ENCODE data around the gene TMEM158.

TMEM158 gene

DNA sequence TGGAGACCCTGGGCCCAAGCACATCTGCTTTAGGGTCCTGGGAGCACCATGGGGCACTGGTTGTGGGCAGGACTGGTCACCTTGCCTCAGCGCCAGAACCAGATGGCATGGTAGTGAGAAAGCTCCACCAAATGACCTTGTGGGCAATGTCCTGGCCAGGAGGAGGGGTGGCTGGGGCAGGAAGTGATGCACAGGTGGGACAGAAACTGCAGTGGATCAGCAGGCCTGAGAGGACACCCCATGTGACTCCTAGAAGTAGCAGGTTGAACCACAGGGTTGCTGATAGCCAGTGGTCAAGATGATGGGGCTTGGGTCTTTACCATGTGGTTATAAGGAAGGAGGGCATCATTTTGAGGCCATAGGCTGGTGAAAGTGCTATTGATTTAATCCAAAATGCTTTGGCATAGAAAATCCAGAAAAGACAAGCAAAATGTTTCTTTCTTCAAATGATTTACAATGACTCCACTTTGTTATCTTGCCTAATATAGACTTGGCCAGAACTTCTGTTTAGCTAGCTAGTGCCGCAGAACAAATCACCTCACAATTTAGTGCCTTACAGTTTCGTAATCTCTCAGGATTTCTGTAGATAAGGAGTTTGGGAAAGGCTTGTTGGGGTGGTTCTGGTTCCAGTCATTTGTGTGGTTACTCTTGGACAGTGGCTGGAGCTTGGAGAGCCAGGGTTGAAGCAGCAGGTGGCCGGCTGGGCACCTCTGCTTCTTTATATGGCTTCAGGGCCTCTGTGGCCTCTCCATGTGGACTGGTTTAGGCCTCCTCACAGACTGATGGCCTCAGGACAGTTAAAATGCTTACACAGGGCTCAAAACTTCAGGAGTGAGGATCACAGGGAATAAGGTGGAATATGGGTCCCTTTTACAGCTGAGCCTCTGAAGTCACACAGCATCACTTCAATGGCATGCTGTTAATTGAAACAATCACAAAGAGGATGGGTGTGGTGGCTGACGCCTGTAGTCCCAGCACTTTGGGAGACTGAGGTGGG is 27.5 kb downstream of the TMEM158 start:
- FAIRE-seq = no peak

DNA sequence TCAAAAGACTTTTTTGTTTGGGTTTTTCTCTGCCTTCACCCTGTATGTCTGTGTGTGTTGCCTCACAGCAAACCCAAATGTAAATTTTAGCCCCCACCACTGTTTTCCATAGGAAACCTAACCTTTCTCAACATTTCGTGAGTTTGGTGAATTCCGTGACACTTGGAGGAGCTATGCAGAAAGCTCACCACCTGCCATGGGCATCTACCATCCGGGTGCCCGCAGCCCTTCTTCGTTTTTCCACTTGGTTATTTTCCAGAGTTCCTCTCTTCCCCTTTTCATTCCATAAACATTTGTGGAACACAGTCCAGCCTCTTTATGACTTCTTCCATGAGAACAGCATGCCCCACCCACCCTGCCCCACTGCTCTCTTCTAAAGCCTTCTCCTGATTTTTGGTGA is 31.3 kb downstream of the TMEM158 start:
- FAIRE-seq = no peak

DNA sequence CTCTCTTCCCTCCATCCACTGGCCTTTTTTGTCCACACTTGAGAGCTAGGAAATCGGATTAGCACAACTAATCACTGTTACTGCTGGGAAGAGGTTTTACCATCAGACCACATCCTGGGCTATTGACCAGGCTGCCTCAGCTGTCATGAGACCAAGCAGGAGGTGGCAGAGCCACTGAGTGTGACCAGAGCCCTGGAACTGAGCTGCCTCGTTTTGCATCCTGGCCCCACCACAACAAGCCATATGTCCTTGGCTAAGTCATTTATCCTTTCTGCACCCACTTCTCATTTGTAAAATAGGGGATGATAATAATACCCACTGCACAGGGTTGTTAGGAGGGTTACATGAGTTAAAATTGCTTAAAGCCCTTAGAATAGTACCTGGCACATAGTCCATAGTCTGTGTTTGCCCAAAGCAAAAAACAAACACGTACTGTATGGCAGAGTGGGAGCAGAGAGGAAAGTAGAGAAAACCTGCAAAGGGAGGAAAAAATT is 34.1 kb downstream of the TMEM158 start:
- FAIRE-seq = no peak

DNA sequence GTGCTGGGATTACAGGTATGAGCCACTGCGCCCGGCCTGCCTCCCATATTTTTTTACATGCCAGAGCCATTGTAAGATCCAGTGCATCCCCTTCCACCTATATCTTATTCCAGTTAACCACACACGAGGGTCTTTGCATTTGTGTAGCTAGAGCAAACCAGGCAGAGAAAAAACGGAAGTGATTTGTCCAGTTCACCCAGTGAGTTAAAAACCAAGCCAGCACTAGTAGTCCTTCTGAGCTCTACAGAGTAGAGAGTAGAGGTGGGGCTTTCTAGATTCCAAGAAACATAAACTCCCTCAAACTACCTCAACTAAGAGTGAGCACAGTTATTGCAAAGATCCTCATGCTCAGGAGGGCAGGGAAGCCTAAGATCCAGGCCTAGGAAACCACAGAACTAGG is 34.7 kb downstream of the TMEM158 start:
- no peak for FAIRE-seq

DNA sequence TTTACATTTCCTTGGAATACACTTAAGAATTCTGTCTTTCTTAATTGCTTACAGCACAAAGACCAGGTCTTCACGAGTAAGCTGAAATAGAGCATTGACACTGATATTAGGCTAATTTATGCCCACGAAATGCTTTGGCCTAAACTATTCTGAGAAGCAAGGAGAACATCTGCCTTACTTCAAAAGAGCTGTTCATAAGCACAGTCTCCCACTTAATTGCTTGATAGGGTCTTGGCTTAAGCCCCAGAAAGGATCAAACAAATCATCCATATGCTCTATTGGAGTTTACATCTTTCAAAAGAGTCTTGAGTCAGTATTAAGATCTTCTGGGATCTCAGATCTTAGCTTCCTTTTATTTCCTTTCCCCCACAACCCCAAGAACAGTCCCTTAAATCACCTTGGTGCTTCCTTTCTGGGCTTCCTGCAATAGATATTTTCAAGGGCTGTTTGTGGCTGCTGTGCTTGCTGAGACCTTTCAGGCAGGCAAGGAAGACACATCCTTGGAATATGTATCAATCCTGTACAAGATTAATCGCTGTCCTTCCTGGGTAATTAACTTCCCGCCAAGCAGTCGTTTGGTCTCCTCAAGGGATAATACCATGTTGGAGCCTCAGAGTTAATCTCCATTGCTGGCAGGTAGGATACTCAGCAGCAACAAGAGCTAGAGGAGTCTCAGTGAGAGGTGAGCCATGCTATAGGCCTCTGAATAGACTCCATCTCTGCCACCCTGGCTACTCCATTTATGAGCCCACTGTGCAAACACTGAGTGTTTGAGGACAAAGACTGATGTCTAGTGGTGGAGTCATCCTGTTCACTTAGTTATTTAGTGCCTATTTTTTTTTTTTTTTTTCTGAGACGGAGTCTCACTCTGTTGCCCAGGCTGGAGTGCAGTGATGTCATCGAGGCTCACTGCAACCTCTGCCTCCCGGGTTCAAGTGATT is 37.1 kb downstream of the TMEM158 start:
- FAIRE-seq = no peak

DNA sequence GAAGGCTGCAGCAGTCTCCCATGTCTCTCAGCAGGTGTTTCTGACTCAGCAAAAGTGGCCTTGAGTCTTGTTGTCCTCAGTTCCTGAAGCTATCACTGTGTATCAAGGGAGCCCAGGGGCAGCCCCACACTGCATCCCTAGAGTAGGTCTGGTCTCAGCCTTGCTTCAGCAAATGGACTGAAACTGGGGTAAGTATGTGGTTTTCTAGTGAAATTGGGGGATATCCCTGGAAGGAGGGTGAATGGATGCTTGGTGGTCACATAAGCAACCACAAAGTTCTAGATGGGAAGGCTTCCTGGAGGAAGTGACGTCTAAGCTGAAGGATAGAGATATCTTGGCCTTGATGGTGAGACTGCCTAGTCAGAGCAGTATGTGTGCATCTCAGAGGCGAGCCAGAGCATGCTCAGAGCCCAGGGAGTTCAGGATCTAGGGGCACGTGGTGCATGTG is 38.4 kb downstream of the TMEM158 start:
- no peak for FAIRE-seq

DNA sequence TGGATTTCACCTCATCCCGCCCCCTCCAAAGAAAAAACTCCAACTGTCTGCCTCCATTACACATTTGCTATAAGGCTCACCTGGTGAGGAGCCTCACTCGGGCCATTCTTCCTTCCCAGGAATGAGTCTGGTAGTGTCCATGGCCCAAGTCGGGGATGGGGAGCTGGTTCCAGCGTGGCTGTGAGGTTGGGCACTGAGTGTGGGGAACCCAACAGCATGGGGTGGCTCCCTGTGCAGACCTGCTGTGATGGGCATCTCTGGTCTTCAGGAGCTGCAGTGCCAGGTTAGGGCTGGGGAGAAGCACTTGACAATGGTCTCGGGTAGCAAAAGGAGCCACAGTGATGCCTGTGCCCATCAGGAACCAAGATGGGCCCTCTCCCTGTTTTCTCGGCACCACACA is 39.2 kb downstream of the TMEM158 start:
- FAIRE-seq = no peak

DNA sequence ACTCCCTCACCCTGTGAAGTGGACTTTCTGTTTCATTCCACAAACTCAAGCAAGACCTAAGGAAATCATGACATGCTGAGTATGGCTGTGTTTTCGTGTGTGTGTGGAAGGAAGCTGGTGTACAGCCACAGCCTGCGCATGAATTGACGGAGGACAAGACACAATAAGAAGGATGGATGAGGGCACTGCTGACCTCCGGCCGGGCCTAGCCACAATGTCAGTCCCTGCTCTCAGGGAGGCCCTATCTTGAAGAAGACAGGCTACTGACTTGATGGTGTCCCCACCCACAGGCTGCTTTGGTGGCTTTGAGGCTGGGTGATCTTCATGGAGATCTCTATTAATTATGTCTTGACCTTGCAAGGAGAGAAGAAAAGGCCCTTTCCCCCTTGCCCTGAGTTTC is 40.6 kb downstream of the TMEM158 start:
- no peak for FAIRE-seq

DNA sequence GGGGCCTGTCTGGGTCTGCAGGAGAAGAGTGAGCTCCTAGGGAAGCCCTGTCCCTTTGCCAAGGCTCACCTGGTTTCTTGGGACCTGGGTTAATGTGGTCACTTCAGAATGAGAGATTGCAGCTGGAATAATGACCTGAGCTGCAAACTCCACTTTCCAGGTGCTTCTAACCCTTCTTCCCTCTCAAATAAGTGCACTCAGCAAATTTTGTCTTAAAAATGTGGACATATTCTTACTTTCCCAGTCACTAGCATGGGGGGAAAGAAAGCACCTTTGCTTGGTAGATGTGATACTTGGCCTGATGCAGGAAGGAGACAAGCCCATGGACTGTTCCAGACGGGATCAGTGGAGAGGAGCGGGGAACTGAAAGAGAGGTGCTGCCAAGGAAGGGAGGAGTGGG is 41.0 kb downstream of the TMEM158 start:
- FAIRE-seq = no peak

DNA sequence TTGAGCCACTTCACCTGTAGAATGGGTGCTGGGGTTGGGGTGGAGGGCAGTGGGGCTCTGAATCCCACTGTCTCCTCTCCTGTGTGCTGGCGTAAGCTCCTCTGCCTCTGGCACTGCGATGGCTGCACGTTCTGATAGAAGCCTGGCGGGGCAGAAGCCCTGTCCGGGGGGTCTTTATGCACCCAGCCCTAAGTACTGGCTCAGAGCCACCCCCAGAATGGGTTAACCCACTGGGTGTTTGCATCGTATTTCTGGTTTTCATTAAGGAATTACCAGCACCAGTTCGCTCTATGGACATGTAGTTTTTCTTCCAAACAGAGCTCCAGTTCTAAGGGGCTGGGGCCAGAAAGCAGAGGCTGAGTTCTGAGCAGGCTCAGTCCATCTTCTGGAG is 42.2 kb downstream of the TMEM158 start:
- FAIRE-seq = no peak

DNA sequence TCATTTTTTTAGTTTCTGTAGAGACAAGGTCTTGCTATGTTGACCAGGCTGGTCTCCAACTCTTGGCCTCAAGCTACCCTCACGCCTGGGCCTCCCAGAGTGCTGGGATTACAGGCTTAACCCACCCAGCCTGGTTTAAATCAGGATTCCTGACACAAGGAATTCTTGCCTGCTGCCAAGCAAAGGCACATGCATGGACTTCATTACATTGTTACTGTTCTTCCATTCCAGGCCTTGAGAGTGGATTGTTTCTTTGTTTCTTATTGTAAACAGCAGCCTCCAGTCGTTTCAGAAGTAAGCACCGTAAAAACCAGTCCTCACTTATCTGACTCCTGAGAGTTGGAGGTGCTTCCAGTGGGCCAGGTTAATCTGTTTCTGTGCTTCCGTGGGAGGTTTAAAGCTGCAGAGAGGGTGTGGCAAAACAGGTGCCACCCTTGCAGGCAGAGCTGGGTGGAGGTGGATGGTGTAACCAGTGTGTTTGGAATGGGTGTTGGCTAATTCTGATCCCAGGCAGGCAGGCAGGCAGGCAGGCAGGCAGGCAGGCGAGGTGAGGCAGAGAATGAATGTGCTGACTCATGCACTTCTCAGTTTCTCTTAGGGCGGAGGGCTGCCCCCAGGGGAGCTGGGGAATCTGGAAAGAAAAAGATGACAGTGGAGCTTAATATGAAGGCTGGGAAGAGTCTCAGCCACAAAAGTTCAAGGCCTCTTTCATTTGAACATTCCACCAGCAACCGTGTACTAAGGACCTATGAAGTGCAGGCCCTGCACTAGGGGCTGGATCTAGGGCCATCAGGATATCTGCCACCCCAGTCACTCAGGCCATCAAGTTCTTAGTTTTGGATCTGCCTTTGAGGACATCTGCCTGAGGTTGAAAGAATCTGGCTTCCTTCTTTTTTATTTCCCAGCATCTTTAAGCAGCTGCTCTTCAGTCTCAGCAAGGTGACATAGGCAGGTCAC is 42.9 kb downstream of the TMEM158 start:
- FAIRE-seq = no peak

DNA sequence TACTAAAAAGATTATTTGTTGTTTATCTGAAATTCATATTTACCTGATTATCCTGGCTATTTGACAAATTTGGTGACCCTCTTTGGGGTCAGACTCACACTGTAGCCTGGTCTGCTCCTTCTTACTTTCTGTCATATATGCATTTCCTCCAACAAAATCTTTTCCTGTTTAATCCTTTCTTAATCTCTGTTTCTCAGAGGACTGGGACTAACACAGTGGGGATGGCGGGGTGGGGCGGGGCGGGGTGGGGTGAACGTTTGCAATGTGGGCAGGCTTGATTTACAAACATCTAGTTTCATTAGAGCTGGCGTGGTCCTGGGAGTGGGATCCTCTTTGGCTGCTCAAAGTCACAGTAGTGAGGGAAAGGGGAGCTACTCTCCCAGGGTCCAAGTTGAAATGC is 44.6 kb downstream of the TMEM158 start:
- FAIRE-seq = no peak

DNA sequence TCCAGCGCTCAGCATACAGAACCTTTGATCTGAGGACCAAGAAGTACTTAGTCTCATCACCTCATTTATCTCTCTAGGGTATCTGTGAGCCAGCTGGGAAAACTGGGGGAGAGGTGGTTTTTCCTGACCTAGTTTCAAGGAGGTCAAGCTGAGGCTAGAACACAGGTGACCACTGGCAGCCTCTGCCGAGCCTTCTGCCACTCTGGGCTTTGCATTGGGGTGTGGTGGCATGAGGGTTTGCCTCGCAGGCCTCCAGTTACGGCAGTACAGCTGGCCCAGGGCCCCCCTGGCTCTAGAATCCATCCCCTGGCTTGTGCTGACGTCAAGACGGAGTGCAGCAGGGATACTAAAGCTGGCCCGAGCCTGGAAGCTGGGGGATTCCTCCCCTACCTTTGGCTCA is 45.2 kb downstream of the TMEM158 start:
- no peak for FAIRE-seq

DNA sequence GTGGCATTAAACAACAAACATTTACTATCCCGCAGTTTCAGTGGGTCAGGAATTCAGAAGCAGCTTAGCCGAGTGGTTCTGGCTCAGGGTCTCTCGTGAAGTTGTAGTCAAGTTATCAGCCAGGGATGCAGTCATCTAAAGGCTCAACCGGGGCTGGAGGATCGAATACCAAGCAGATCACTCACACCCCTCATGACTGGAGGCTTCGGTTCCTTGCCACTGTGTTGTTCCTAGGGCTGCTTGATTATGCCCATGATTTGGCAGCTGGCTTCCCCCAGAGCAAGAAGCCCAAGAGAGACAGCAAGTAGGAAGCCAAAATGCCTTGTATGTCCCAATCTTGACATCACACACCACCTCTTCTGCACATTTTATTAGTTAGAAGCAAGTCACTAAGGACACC is 46.0 kb downstream of the TMEM158 start:
- FAIRE-seq = no peak

DNA sequence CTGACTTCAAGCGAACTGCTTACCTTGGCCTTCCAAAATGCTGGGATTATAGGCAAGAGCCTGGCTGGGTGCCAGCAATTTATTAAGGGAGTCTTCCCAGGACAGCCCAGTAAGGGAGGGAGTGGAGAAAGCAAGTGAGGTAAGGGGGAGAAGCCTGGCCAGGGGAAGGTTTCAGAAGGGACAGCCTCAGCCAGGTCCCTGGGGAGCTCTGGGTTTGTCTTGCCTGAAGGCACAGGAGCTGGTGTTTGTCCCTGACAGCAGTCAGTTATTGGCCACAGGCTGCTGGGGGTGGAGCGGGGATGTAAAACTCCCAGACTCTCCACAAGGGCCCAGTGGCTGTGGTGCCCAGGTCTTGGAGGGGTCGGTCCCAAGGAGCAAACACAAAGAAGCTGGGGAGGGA is 46.9 kb downstream of the TMEM158 start:
- FAIRE-seq = no peak

DNA sequence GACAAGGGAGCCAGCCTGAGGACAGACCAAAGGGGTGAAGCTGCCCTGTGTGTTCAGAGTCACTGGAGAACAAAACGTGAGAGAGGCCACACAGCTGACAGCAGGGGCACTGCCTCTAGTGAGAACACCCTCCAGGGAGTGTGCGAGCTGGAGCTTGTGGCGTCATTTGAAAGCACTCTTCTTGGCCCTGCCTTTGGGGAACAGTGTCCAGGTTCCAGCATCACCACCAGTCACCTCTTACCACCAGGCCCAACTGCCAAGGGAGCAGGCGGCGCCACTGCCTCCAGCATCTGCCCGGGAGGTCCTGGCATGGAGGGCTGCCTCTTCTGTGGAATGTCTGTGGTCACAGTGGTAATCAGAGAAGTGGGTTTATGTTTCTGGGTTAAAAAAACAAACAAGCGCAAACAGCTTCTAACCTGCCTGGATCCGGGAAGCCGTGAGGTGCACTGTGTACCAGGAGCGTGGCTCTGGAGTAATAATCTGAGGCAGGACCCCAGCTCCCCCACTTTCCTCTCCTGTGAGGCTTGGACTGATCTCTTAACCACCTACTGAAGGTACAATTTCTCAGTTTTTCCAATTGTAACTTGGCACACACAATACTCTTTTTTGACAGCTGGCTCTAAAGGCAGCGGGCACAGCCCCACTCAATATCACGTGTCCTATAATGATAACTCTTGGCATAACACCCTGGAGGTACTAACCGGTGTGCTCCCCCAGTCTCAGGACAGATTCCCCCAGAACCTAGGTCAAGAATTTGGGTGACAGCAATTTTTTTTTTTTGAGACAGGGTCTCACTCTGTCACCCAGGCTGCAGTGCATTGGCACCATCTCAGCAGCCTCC is 47.7 kb downstream of the TMEM158 start:
- FAIRE-seq = no peak

DNA sequence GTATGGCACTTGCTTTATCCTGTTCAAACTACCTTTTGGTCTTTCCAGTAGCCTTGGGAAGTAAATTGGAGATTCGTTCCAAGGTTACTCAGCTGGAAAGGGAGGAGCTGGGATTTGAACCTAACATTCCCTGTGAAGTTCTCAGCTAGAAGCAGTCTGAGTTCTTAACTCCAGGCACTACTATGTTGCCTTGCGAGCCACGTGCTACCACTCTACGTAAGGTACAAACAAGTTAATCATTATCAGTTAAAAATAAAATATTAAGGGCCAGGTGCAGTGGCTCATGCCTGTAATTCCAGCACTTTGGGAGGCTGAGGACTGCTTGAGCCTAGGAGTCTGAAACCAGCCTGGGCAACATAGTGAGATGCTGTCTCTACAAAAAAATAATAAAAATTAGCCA is 49.2 kb downstream of the TMEM158 start:
- no peak for FAIRE-seq

Data from TTC549 (cell line).